Measurements from ENCODE around the gene CACNA1A.

The CACNA1A gene

DNA sequence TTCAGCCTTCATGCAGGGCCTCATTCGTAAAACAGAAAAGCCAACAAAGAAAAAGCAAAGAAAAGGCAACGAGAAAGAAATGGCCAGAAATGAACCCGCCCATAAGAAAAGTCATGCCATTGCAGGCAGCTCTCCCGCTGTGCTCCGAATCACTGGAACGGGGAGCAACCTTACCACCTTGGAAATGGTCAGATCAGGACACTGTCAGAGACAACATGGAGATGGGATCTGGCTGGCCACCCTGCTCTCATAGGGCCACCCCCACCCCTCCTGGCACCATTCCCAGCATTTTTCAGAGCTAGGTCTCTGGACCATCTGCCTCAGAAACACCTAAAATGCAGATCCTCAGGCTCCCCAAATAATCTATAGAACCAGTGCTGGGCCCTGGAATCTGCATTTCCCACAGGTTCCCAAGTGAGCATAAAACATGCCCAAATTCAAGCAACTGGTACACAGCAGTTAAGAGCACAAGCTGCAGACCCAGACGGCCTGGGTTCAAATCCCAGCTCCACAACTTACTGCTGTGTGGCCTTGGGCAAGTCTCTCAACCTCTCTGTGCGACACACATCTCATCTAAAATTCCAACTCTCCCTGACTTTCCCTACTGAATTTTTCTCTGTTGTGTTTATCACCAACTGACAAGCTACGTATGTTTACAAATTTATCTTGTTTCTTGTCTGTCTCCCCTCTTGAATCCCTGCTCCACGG, 204.5 kb downstream of the CACNA1A start:
- DNase-seq = no peak

DNA sequence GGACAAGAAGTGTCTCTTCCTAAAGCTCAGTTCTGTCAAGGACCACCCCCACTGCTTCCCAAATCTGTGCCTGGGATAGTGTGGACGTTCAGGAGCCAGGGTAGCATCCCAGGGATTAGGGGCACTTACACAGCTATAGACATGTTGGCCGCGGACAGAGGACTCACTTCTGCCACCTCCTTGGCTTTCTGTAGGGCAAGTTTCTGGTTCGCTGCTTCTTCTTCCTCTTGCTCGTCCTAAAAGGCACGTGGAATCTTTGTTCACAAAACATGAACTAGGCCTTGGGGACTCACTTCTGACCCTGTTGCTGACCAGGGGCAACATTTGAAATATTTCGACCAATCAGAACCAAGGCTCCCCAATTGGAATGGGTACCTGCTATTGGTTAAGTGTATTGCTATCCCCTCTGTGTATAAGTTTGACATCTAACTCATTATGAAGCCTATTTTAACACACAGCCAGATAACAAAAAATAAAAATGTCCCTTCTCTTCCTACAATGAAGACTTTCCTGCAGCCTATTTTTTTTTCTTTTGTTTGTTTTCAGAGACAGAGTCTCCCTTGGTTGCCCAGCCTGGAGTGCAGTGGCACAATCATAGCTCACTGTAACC, 205.8 kb downstream of the CACNA1A start:
- DNase-seq = no peak

DNA sequence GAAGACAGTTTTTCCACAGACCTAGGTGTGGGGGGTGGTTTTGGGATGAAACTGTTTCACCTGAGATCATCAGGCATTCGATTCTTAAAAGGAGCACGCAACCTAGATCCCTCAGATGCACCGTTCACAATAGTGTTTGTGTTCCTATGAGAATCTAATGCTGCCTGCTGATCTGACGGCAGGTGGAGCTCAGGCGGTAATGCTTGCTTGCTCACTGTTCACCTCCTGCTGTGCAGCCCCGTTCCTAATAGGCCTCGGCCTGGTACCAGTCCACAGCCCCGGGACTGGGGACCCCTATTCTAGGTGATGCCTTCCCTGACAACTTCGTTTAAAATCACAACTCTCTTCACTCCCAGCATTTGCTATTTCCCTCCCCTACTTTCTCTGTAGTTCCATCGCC, 206.4 kb downstream of the CACNA1A start:
- DNase-seq = no peak

DNA sequence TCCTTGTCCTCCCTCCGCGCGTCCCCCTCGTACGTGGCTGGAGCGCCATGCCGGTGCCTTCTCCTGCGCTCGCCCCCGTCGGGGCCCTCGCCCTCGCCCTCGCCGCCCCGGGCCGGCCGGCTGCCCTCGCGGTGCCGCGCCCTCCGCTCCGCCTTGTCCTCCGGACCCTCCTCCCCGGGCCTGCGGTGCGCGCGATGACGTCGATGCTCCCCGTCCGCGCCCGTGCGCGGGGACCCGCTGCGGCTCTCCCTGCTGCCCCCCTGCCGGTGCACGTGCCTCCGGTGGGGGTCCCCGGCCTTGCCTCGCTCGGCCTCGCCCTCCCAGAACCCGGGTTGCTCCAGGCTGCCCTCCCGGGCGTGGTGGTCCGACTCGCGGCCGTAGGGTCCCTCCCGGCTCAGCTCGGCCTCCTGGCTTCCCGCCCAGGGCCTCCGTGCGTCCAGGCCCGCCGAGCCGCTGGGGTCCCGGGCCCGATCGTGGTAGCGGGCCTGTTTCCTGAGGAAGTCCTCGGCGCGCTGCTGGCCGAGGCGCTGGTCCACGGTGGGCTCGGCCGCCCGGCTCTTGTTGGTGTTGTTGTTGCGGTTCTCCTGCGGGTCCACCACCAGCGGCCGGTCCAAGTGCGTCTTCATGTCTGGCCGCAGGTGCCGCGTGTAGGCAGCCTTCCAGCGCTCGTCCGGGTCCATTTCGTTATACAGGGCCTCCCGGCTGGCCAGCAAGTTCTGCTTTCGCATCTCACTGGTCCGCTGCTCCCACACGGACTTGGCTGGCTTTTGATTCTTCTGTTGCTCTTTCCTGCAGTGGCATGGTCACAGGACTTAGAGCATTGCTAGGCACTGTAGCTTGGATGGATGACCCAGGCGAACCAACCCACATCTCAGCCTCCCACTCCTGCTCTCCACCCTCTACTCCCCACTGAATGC, 207.5 kb downstream of the CACNA1A start:
- no peak for DNase-seq

DNA sequence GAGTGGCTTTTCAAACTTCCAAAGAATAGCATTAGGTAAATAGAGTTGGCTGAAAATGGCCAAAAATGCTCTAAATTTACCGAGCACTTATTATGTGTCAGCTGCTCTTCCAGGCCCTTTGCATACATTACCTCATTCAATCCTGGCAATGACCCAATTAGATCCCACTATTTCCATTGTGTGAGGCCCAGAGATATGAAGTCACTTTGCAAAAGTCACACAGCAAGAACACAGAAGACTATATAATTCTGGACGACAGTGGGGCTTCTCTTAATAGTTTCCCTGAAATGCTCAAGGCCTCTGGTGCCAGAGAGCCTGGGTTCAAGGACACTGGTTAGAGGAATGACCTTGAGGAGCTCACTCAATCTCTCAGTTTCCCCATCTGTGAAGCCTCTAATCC, 209.3 kb downstream of the CACNA1A start:
- DNase-seq = no peak

DNA sequence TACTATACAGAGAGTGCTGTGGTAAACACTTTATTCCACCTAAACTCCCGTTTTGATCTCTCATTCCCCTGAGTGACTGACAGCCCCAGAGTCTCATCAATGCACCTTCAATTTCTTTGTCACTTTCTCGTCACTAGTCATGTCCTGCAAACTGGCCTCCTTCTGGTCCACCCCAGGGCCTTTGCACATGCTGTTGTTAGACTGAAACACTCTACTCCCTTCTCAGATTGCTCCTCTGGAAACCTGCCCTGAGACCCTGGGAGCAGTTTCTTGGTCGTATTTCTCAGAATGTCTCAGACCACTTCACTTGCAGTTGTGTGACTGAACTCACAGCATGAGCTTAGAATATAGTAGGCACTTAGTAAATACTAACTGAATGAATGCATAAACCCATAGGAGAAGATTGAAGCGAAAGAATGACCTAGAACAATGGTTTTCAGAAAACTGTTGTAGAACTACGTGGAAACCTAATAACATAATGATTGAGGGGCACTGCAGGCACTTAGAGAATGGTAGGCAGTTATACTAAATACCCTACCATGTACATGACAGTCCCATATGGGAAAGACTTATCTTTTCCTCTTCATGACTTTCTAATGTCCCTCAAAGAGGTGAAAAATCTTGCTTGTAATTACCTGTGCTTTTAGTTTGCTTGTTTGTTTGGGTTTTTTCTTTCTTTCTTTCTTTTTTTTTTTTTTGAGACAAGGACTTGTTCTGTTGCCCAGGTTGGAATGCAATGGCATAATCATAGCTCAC, 211.3 kb downstream of the CACNA1A start:
- no peak for DNase-seq

DNA sequence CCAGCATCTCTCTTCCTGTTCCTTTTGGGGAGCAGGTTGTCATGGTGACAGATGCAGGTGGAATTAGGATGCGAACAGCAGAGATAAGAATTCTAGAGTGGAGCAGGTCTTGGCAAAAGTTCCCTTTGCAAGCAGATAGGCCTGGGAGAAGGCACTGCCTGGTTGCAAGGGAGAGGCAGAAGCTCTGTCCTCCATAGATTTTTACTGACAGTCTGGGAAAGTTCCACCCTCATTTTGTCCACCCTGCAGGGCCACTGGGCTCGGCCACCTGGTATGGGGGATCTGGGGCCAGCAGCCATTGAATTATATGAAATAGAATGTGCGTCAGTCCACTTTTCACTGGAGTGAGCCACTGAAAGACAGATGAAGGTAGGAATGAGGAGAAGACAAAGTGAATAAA, 214.4 kb downstream of the CACNA1A start:
- DNase-seq = no peak

DNA sequence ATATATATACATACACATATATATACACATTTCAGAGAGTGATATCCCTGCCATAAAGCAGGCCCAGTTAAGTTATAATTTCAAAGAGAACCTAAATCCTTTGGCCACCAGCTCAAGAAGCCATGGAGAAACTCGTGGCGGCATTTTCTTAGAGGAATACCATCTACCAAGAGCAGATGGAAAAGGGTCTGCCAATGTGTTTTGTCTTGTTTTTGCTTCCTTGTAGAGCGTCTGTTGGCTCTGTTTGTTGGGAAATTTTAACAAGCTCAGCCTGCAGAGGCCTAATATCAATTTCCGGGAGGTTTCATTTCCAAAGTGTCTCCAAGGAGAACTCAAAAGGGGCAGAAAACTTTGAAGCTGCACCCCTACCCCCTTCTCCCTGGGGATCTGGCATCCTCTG, 215.5 kb downstream of the CACNA1A start:
- no peak for DNase-seq

DNA sequence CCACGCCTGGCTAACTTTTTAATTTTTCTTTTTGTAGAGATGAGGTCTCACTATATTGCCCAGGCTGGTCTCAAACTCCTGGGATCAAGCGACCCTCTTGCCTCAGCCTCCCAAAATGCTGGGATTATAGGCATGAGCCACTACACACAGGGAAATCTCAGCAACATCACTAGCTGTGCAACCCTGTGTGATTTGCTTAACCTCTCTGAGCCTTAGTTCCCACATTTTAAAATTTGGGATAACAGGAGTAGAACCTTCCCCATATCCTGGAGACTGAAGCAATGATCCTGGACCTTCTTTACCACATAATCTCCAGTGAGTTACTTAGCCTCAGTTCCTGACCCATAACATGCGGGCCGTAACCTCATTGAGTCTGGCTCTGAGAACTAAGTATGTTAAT, 217.0 kb downstream of the CACNA1A start:
- no peak for DNase-seq

DNA sequence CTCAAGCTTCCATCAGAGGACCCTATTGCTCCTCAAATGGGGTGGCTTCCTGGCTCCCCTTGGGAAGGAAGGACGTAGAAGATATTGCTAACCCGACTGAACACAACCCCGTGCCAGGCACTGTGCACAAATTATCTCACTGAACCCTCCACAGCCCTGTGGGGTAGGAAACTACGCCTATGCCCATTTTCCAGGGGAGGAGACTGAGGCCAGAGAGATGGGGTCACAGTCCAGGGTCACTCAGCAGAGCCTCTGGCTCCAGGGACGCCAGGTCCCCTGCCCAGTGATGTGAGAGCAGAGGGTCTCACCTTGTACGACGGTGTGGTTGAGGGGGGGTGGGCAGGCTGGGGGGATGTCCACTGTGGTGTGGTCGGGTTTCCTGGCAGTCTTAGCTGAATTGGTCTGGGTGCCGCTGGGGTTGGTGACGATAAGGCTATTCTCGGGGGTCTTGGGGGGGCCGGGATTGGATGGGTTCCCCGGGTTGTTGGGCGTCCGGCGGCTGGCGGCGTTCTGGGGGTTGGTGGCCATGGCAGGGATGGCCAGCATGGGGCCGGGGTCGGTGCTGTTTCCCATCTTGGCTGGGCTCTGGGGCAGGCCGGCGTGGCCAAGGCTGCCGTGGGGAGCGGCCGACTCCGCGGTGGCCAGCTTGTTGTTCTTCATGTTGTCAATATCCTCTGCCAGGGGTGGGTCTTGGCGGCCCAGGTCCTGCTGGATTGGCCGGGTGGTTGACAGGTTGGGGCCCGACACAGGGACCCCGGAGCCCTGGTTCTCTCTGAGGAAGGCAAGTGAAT, 219.9 kb downstream of the CACNA1A start:
- no peak for DNase-seq

DNA sequence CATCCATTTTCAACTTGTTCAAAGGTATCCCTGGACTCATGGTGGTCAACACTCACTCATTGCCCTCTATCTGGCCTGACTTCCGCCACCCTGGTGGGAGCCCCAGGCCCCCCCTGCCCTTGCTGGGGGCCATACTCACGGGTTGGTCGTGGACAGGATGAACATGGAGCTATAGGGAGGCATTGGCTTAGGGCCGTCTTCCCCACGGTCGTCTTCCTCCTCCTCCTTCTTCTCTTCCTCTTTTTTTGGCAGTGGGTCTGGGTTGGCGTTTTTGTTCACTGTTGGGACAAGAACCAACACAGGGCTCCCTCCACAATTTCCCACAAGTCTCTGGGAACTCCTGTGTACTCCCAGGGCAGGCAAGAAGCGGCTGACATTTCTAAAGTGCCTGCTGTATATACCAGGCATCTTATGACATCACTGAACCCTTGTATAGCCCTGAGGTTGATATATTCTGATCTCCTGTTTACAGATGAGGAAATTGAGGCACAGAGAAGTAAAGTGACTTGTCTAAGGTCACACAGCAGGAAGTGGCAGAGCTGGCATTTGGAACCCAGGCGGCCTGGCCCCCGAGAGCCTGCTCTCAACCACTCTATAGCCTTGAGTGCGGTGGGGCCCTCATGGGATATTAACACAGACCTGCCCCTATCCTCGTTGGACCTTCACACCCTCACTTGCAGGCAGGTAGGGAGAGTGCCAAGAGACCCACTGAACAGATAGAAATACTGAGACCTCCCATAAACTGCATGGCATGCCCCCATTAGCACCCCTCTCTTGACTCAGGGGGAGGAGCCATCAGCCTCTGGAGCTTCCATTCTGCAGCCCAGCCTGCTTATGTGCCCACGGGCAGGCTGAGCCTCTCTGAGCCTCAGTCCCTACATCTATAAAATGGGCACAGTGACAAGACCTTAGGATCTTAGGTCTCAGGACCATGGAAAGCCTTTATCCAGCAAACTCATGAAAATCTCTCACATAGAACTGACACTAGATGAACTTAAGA, 221.1 kb downstream of the CACNA1A start:
- peak; percentile 35 for DNase-seq

DNA sequence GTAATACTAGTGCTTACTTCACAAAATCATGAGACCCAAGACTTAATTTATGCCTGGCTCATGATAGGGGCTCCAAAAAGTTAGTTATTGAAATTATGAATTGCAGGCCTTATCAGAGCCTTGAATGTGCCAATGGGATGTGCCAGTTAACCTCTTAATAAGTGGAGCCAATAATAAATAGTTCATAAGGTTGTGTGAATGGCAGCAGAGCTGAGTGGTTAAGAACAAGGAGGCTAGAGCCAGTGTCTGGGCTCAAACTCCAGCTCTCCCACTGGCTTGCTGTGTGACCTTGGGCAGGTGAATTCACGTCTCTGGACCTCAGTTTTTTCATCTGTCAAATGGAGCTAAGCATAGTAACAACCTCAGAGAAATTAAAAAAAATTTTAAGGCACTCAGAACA, 222.4 kb downstream of the CACNA1A start:
- no peak for DNase-seq

DNA sequence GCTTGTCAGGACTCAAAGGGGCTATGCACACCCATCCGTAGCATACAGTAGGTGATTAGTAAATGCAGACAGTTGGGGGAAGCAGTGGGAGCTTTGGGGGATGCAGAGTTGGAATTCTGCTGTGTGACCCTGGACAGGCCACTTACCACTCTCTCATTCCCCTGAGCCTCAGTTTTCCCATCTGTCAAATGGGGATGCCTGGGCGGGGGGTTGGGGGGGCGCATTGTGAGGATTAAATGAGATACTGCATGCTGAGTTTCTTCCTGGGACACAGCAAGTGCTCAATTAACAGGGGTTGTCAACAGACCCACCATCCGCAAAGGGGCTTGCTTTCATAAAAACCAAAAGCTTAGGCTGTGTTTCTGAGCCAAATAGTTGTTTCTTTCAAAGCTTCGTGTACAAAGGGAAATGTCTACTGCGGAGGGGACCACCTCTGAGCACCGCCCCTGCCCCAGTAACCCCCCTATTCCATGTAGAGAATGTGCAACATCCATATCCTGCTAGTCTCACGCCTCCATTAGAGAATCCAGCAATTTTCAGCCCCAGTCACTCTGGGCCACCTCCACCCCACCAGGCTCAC, 223.7 kb downstream of the CACNA1A start:
- DNase-seq = no peak

DNA sequence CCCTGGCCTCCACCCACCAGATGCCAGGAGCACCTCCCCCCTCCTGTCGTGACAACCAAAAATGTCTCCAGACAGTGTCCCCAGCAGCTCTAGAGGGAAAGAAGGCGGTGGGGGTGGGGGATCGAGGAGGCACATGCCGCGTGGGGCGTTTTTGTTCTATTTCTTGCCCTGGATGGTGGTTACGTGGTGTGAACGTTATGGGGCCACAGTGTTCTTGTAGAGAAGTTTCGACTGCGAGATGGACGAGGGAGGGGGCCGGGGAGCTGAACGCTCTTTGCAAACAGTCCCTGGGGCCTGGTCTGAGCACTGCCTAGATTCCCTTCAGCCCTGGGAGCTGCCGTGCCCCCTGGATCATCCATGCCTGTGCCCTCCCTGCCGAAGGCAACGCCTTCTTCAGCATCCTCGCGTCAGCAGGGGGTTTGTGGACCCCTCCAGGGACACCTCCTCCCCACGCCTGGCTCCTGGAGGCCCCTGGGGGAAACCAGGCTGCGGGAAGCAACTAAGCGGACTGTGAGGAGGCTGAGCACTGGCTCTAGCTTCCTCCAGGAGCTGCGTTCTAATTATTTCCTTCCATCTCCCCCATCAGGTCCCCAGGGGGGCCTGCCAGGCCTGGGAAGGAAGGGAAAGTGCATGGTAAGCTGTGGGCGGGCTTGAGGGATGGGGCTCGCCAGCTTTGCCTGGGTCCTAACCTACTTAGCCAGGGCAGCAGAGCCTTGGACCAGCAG, 224.6 kb downstream of the CACNA1A start:
- DNase-seq = no peak

DNA sequence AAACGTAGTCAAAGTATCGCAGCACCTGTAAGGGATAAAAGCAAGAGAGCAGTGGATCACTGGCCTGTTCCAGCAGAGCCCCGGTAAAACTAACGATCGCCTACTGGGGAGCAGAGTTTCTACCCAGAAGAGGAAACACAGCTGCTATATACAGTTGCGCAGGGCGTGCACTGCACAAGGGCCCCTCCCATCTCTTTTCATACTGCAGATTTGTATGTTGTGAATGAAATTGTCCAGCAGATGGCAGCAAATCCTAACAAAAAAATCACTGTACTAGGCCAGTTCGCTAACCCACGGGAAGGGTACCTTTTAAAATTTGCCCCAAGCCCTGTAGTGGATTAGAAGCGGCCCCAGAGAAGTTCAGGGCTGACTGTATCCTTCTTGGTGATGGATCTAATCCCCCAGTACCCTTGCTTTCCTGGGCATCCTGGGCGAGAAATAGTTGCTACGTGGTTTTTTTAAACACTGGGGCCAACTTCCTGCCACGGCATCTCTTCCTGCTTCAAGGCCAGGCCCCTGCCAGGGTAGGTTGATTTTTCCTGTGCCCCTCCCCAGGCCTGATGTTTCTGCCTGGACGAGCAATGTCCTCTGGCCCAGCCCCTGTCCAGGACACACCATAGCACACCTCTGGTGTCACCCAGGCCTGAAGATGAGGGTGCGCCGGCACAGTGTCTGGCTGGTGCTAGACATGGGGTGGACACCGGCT, 229.0 kb downstream of the CACNA1A start:
- DNase-seq = peak; percentile 77

DNA sequence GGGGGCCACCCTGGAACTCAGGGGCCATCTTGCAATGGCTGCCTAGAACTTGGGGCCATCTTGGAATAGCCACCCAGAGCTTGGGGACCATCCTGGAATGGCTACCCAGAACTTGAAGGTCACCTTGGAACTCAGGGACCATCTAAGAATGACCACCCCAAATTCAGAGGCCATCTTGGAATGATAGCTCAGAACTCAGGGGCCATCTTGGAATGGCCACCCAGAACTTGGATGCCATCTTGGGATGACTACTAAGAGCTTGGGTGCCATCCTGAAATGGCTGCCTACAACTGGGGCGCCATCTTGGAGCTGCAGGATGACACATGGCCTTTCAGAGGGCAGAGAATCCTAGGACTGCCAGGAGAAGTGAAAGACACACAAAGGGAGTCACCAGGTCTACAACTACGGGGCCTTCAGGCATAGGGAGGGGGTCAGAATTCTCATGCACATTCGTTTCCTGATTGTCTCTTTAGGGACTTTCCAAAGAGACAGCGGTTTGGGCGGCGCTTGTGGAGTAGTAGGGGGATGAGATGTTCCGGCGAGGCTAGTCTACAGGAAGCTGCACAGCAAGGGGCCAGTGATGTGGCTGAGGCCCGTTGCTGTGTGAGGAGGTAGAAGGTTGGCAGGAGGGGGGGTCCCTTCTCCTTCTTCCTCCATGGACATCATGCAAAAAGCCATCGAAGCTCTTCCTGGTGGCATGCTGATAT, 231.1 kb downstream of the CACNA1A start:
- DNase-seq = no peak

DNA sequence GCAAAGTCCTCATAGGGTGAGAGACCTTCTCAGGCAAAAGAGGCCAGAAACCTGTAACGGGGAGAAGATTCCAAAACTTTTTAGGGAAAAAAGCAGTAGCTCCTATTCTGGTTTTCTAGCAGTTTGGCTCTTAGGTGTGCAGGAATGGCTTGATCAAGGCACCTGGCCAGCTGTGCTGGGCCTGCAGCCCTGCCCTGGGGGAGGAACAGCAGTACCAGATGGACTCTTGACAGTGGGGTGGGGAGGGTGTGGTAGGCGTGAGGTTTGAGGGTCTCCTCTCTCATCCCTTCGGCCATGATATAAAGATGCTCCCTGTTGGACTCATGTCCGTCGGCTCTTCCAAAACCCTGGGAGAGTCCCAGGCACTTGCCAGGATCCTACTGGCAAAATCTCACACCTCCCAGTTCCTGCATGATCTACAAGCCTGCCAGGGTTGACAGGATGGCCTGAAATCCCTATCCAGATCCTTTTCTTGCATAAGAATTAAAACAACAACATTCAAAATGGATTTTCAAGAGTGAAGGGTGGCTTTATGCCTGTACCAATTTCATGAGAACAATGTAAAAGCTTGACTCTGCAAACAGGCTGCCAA, 235.7 kb downstream of the CACNA1A start:
- no peak for DNase-seq

DNA sequence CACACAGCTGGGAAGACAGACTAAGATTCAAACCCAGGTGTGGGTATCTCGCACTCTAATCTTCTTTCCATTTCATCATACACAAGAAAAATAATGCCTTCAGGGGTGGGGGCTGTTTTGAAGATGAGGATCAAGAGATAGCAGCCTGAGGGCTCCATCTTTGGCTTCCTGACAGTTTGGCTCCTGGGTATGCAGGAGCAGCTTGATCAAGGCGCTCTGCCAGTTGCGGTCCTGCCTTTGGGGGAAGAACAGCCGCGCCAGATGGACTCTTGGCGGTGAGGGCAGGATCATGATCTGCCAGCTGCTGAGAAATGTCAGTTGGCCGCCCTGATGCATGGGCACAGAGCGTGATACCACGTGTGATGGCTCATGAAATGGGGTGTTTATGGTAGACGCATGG, 236.9 kb downstream of the CACNA1A start:
- no peak for DNase-seq

Measured in MV-4-11 (cell line).